Hepatic stellate cell (primary cell): ENCODE results near the gene KICS2.
"Not testable (repeated sequence)": the region's sequence is repeated elsewhere in the genome, so short reads cannot be mapped to it uniquely, and the experiment has no call there.

Experiments
- DNase-seq: peaks from one replicate; pipeline ENCODE4 v3.0.0; 2011; ENCODE audit warnings: low spot score

Gene KICS2

GRCh38 chr12:64216239-64216638, 5.9 kb downstream of the KICS2 start:
- DNase-seq, result no peak

- no peak for DNase-seq
Observed at GRCh38 chr12:64212119-64212746, 9.9 kb downstream of the KICS2 start.

GRCh38 chr12:64207453-64207852, 14.6 kb downstream of the KICS2 start:
- no peak for DNase-seq

- DNase-seq, result no peak
Observed at GRCh38 chr12:64205542-64205941, 16.6 kb downstream of the KICS2 start.

GRCh38 chr12:64203775-64204174, 18.3 kb downstream of the KICS2 start:
- no peak for DNase-seq

GRCh38 chr12:64203036-64203435, 19.1 kb downstream of the KICS2 start:
- DNase-seq, result no peak

GRCh38 chr12:64195841-64196240, 26.3 kb downstream of the KICS2 start:
- not testable (repeated sequence) for DNase-seq

GRCh38 chr12:64194333-64195149, 27.6 kb downstream of the KICS2 start:
- no peak for DNase-seq

- no peak for DNase-seq
Observed at GRCh38 chr12:64193931-64194330, 28.2 kb downstream of the KICS2 start.

GRCh38 chr12:64192644-64193444, 29.3 kb downstream of the KICS2 start:
- DNase-seq, result no peak

GRCh38 chr12:64190140-64190539, 32.0 kb downstream of the KICS2 start:
- DNase-seq, result no peak

- DNase-seq, result no peak
Observed at GRCh38 chr12:64189530-64189929, 32.6 kb downstream of the KICS2 start.

GRCh38 chr12:64187794-64188193, 34.3 kb downstream of the KICS2 start:
- no peak for DNase-seq

GRCh38 chr12:64187370-64187769, 34.7 kb downstream of the KICS2 start:
- DNase-seq, result no peak

GRCh38 chr12:64186789-64187188, 35.3 kb downstream of the KICS2 start:
- peak; percentile 19 for DNase-seq

- no peak for DNase-seq
Observed at GRCh38 chr12:64184216-64184615, 37.9 kb downstream of the KICS2 start.

- peak; percentile 67 for DNase-seq
Observed at GRCh38 chr12:64181430-64182291, 40.4 kb downstream of the KICS2 start.

- no peak for DNase-seq
Observed at GRCh38 chr12:64180951-64181350, 41.1 kb downstream of the KICS2 start.

- DNase-seq, result peak; percentile 67
Observed at GRCh38 chr12:64178122-64178521, 44.0 kb downstream of the KICS2 start.

- no peak for DNase-seq
Observed at GRCh38 chr12:64177001-64177400, 45.1 kb downstream of the KICS2 start.

- DNase-seq, result no peak
Observed at GRCh38 chr12:64175254-64175945, 46.7 kb downstream of the KICS2 start.
